Caco-2 (cell line): ENCODE results near the gene LRRC31. TPM values are rescaled to one million over a fixed set of nuclear protein-coding genes. Genes with fewer than 3 reads are reported as not detected.

Source experiments
- BruUV-seq: library from RNA; stranded (reverse); fragments of 400-500 nt; replicated peaks from 2 replicates; lab custom pipeline; 2021; lab: Mats Ljungman, UMichigan
- CTCF ChIA-PET: fragments of 300-600 bp; sonication (Branson Sonifier 250); formaldehyde crosslinking; loops from one replicate; lab custom pipeline; 2022; ENCODE audit warnings: antibody characterized with exemption; lab: Charles Lee
- POLR2A ChIA-PET: fragments of 300-600 bp; sonication (Branson Sonifier 250); formaldehyde crosslinking; loops from one replicate; lab custom pipeline; 2022; ENCODE audit warnings: antibody characterized with exemption; lab: Charles Lee
- DNase-seq, 2 experiments: peaks; one replicate each; pipeline versions ENCODE4 v3.0.0 to v3.0.0-alpha.2; 2020 to 2022
- H3K27me3 ChIP-seq: replicated peaks from 2 replicates; pipeline ENCODE4 v1.6.0; 2011; ENCODE audit warnings: low read length; ENCODE audit not compliant: control insufficient read depth, insufficient read depth
- H3K36me3 ChIP-seq: 2 replicates; pipeline ENCODE4 v1.5.1; 2011; ENCODE audit warnings: low read length; ENCODE audit not compliant: control insufficient read depth, insufficient read depth
- H3K4me1 ChIP-seq: fragments of 250-450 bp; sonication (Bioruptor Pico); 2 replicates; pipeline ENCODE4 v1.5.1; 2020; ENCODE audit warnings: mild to moderate bottlenecking
- H3K4me3 ChIP-seq: 2 replicates; pipeline ENCODE4 v1.5.1; 2011; ENCODE audit warnings: low read depth, mild to moderate bottlenecking, control low read depth, low read length
- H3K9me3 ChIP-seq: fragments of 250-450 bp; sonication (Bioruptor Pico); 2 replicates; pipeline ENCODE4 v1.5.1; 2020; ENCODE audit warnings: mild to moderate bottlenecking, moderate library complexity
- H3K27ac Mint-ChIP-seq: one replicate; pipeline ENCODE4 v1.8.0; 2022; ENCODE audit warnings: mixed read lengths; ENCODE audit not compliant: unreplicated experiment
- H3K27me3 Mint-ChIP-seq: one replicate; pipeline ENCODE4 v1.8.0; 2022; ENCODE audit warnings: mixed read lengths; ENCODE audit not compliant: insufficient read depth, unreplicated experiment
- H3K36me3 Mint-ChIP-seq: one replicate; pipeline ENCODE4 v1.8.0; 2022; ENCODE audit warnings: mild to moderate bottlenecking, mixed read lengths; ENCODE audit not compliant: insufficient read depth, unreplicated experiment
- H3K4me1 Mint-ChIP-seq: one replicate; pipeline ENCODE4 v1.8.0; 2022; ENCODE audit warnings: low read depth, mixed read lengths; ENCODE audit not compliant: unreplicated experiment
- H3K4me3 Mint-ChIP-seq: one replicate; pipeline ENCODE4 v1.8.0; 2022; ENCODE audit warnings: mild to moderate bottlenecking, moderate library complexity, mixed read lengths; ENCODE audit not compliant: unreplicated experiment
- H3K9me3 Mint-ChIP-seq: one replicate; pipeline ENCODE4 v1.8.0; 2022; ENCODE audit warnings: mixed read lengths; ENCODE audit not compliant: unreplicated experiment
- CTCF ChIP-seq, 2 experiments: fragments of 200-600 bp in 1 of 2; IDR thresholded peaks; 1 replicate in 1 of 2; 2 replicates in 1 of 2; pipeline versions ENCODE4 v1.5.1 to v1.8.0; 2011 to 2022; ENCODE audit warnings: antibody characterized with exemption in 1 of 2, control low read depth in 1 of 2, inconsistent platforms in 1 of 2, low read depth in 1 of 2, low read length in 1 of 2, mild to moderate bottlenecking in 1 of 2, moderate library complexity in 1 of 2; ENCODE audit not compliant: insufficient read depth in 1 of 2, severe bottlenecking in 1 of 2, unreplicated experiment in 1 of 2
- intact Hi-C: fragments of 100-400 bp; cut with micrococcal nuclease; formaldehyde crosslinking; loops from one replicate; pipeline ENCODE4 v1.10.0; 2022; ENCODE audit not compliant: unreplicated experiment
- total RNA-seq: library from RNA; stranded (reverse); gene quantifications from 2 replicates; pipeline ENCODE4 v1.2.3, GENCODE V29; 2022

LRRC31 gene
- total RNA-seq, 1 experiment from 2014 or later = 0.64 TPM

- POLR2A ChIA-PET = no interaction called here
- Mint-ChIP-seq H3K27me3 (peaks cover 3% of the 10 kb centered on the region), H3K4me1 (no peaks in the 10 kb centered on the region), H3K27ac (no peak overlapping the region), H3K9me3 (no peaks in the 10 kb centered on the region), H3K36me3 (no peaks in the 10 kb centered on the region), H3K4me3 (no peak overlapping the region)
- BruUV-seq = no TSS peak
- CTCF ChIA-PET = no interaction called here
- H3K4me3 ChIP-seq = no peak overlapping the region
- H3K4me1 ChIP-seq = no peaks in the 10 kb centered on the region
- no peaks in the 10 kb centered on the region; the same call in 1 of the 2 replicates for H3K27me3 ChIP-seq
- H3K36me3 ChIP-seq = no peaks in the 10 kb centered on the region
- H3K9me3 ChIP-seq = no peaks in the 10 kb centered on the region
- intact Hi-C loops = no loop called here
- no peak for TF ChIP-seq CTCF (IDR thresholded peaks at IDR 0.05; ENCODE audit: insufficient read depth in 1 of 2, low read depth in 1 of 2, low read length in 1 of 2, severe bottlenecking in 1 of 2, unreplicated experiment in 1 of 2)
- no peak for DNase-seq
These were observed 21.8 kb downstream of the LRRC31 start for GRCh38 chr3:169847896-169848295.

- Mint-ChIP-seq H3K9me3 (no peaks in the 10 kb centered on the region), H3K4me3 (no peak overlapping the region), H3K27me3 (no peaks in the 10 kb centered on the region), H3K27ac (no peak overlapping the region), H3K36me3 (no peaks in the 10 kb centered on the region), H3K4me1 (no peaks in the 10 kb centered on the region)
- CTCF ChIA-PET = no interaction called here
- no peak for DNase-seq
- POLR2A ChIA-PET = no interaction called here
- no peak for TF ChIP-seq CTCF (IDR thresholded peaks at IDR 0.05; ENCODE audit: insufficient read depth in 1 of 2, low read depth in 1 of 2, low read length in 1 of 2, severe bottlenecking in 1 of 2, unreplicated experiment in 1 of 2)
- no peaks in the 10 kb centered on the region; the same call in 1 of the 2 replicates for H3K27me3 ChIP-seq
- BruUV-seq = no TSS peak
- H3K4me3 ChIP-seq = no peak overlapping the region
- intact Hi-C loops = no loop called here
- no peaks in the 10 kb centered on the region for H3K4me1 ChIP-seq
- H3K36me3 ChIP-seq = no peaks in the 10 kb centered on the region
- no peaks in the 10 kb centered on the region for H3K9me3 ChIP-seq
These were observed 23.1 kb downstream of the LRRC31 start for GRCh38 chr3:169846458-169847193.

GRCh38 chr3:169842960-169843359 lies 26.8 kb downstream of the LRRC31 start:
- BruUV-seq = no TSS peak
- DNase-seq = no peak
- no peaks in the 10 kb centered on the region for H3K9me3 ChIP-seq
- H3K27me3 ChIP-seq = no peaks in the 10 kb centered on the region
- Mint-ChIP-seq H3K4me3 (no peak overlapping the region), H3K36me3 (no peaks in the 10 kb centered on the region), H3K9me3 (no peaks in the 10 kb centered on the region), H3K27ac (no peak overlapping the region), H3K4me1 (no peaks in the 10 kb centered on the region), H3K27me3 (peaks cover 10% of the 10 kb centered on the region)
- ChIA-PET CTCF (no interaction called here), POLR2A (no interaction called here)
- H3K4me1 ChIP-seq = no peaks in the 10 kb centered on the region
- no peak for TF ChIP-seq CTCF (IDR thresholded peaks at IDR 0.05; ENCODE audit: insufficient read depth in 1 of 2, low read depth in 1 of 2, low read length in 1 of 2, severe bottlenecking in 1 of 2, unreplicated experiment in 1 of 2)
- H3K36me3 ChIP-seq = no peaks in the 10 kb centered on the region
- H3K4me3 ChIP-seq = no peak overlapping the region
- intact Hi-C loops = no loop called here
